Mesendoderm (in vitro differentiated cells): ENCODE results near the gene SELENON.

Source experiments
- DNase-seq: peaks from one replicate; pipeline ENCODE4 v3.0.0; 2013
- H2AK5ac ChIP-seq: 2 replicates; pipeline ENCODE4 v1.6.1; 2013; ENCODE audit warnings: low read length, inconsistent platforms
- H2BK120ac ChIP-seq: 2 replicates; pipeline ENCODE4 v1.6.1; 2013; ENCODE audit warnings: low read depth, mild to moderate bottlenecking, low read length, moderate library complexity, mixed read lengths
- H2BK15ac ChIP-seq: replicated peaks from 2 replicates; pipeline ENCODE4 v1.6.1; 2013; ENCODE audit warnings: low read depth, mild to moderate bottlenecking, moderate library complexity
- H2BK5ac ChIP-seq: 2 replicates; pipeline ENCODE4 v1.6.1; 2013; ENCODE audit warnings: low read length, inconsistent platforms
- H3K18ac ChIP-seq: 2 replicates; pipeline ENCODE4 v1.6.1; 2013; ENCODE audit warnings: mild to moderate bottlenecking, low read length, mixed read lengths
- H3K23ac ChIP-seq: one replicate; pipeline ENCODE4 v1.6.1; 2013; ENCODE audit warnings: low read length
- H3K27ac ChIP-seq: 2 replicates; pipeline ENCODE4 v1.5.1; 2013; ENCODE audit warnings: low read depth, mild to moderate bottlenecking, inconsistent platforms, low read length, moderate library complexity
- H3K27me3 ChIP-seq: 2 replicates; pipeline ENCODE4 v1.6.1; 2013; ENCODE audit warnings: low read length, control low read depth, mild to moderate bottlenecking, inconsistent platforms; ENCODE audit not compliant: insufficient read depth, poor library complexity
- H3K36me3 ChIP-seq: 2 replicates; pipeline ENCODE4 v1.6.1; 2013; ENCODE audit warnings: low read length, inconsistent platforms; ENCODE audit not compliant: control insufficient read depth, insufficient read depth
- H3K4ac ChIP-seq: one replicate; pipeline ENCODE4 v1.6.1; 2013; ENCODE audit warnings: low read depth, mild to moderate bottlenecking, low read length, moderate library complexity
- H3K4me1 ChIP-seq: 2 replicates; pipeline ENCODE4 v1.6.1; 2013; ENCODE audit warnings: low read depth, low read length, inconsistent platforms; ENCODE audit not compliant: control insufficient read depth
- H3K4me2 ChIP-seq: 2 replicates; pipeline ENCODE4 v1.6.1; 2013; ENCODE audit warnings: low read length
- H3K4me3 ChIP-seq: 2 replicates; pipeline ENCODE4 v1.5.1; 2013; ENCODE audit warnings: mild to moderate bottlenecking, low read length
- H3K56ac ChIP-seq: one replicate; pipeline ENCODE4 v1.6.1; 2013; ENCODE audit warnings: low read length
- H3K79me1 ChIP-seq: 2 replicates; pipeline ENCODE4 v1.6.1; 2013; ENCODE audit warnings: low read length, inconsistent platforms
- H3K79me2 ChIP-seq: 2 replicates; pipeline ENCODE4 v1.6.1; 2013; ENCODE audit warnings: mild to moderate bottlenecking, low read length; ENCODE audit not compliant: control insufficient read depth, insufficient read depth
- H3K9ac ChIP-seq: 2 replicates; pipeline ENCODE4 v1.6.1; 2013; ENCODE audit warnings: low read length, inconsistent platforms
- H4K5ac ChIP-seq: one replicate; pipeline ENCODE4 v1.6.1; 2013; ENCODE audit warnings: low read length
- H4K8ac ChIP-seq: one replicate; pipeline ENCODE4 v1.6.1; 2013; ENCODE audit warnings: low read depth, mild to moderate bottlenecking, control low read depth, low read length, moderate library complexity
- WGBS: extraction: QIAGEN DNeasy Blood & Tissue Kit; methylation state at CpG from one replicate; pipeline ENCODE4 v1.1.7; 2013; ENCODE audit warnings: low lambda C conversion rate, missing lambda C conversion rate; ENCODE audit not compliant: insufficient coverage; ENCODE audit errors: extremely low coverage; 5-methylcytosine and 5-hydroxymethylcytosine counted together

SELENON gene

GRCh38 chr1:25821112-25821476, 21.1 kb downstream of the SELENON start:
- H3K9ac ChIP-seq: peak overlapping the region; percentile 90
- no peak overlapping the region for H3K4ac ChIP-seq
- H3K4me2 ChIP-seq: peak overlapping the region; percentile 82
- H2BK5ac ChIP-seq: no peak overlapping the region
- no peak overlapping the region for H2BK15ac ChIP-seq
- H3K4me1 ChIP-seq: peaks cover 5% of the 10 kb centered on the region
- peaks cover 2% of the 10 kb centered on the region for H3K79me1 ChIP-seq
- H3K56ac ChIP-seq: peak overlapping the region; percentile 97
- H3K36me3 ChIP-seq: no peaks in the 10 kb centered on the region
- WGBS: no CpG with 5 or more reads among the region's 10 CpGs
- H3K18ac ChIP-seq: no peak overlapping the region
- H2BK120ac ChIP-seq: no peak overlapping the region
- no peak overlapping the region for H4K8ac ChIP-seq
- DNase-seq: no peak
- H3K27me3 ChIP-seq: no peaks in the 10 kb centered on the region
- H2AK5ac ChIP-seq: no peak overlapping the region
- peak overlapping the region; percentile 83 for H3K23ac ChIP-seq
- no peak overlapping the region for H3K4me3 ChIP-seq
- H3K27ac ChIP-seq: no peak overlapping the region
- H3K79me2 ChIP-seq: no peaks in the 10 kb centered on the region
- H4K5ac ChIP-seq: no peak overlapping the region

- H4K8ac ChIP-seq: no peak overlapping the region
- no peaks in the 10 kb centered on the region for H3K79me2 ChIP-seq
- no peaks in the 10 kb centered on the region for H3K36me3 ChIP-seq
- H3K18ac ChIP-seq: no peak overlapping the region
- no peak overlapping the region for H2BK120ac ChIP-seq
- H2AK5ac ChIP-seq: no peak overlapping the region
- no peak overlapping the region for H3K56ac ChIP-seq
- H3K79me1 ChIP-seq: peaks cover 2% of the 10 kb centered on the region
- H4K5ac ChIP-seq: no peak overlapping the region
- no peak overlapping the region for H3K4ac ChIP-seq
- peaks cover 5% of the 10 kb centered on the region for H3K4me1 ChIP-seq
- H2BK15ac ChIP-seq: no peak overlapping the region
- no peak overlapping the region for H3K27ac ChIP-seq
- no CpG with 5 or more reads among the region's 5 CpGs for WGBS
- no peak overlapping the region for H3K4me3 ChIP-seq
- H3K9ac ChIP-seq: no peak overlapping the region
- H2BK5ac ChIP-seq: no peak overlapping the region
- H3K4me2 ChIP-seq: no peak overlapping the region
- no peak overlapping the region for H3K23ac ChIP-seq
- no peak for DNase-seq
- no peaks in the 10 kb centered on the region for H3K27me3 ChIP-seq
Observed at GRCh38 chr1:25821630-25822091, 21.7 kb downstream of the SELENON start.

- Histone ChIP-seq H3K4me1 (peaks cover 3% of the 10 kb centered on the region), H2BK120ac (no peak overlapping the region), H2AK5ac (no peak overlapping the region), H2BK5ac (no peak overlapping the region), H3K4me3 (no peak overlapping the region), H3K79me1 (peaks cover 2% of the 10 kb centered on the region), H4K8ac (no peak overlapping the region), H3K4me2 (no peak overlapping the region), H2BK15ac (no peak overlapping the region), H4K5ac (no peak overlapping the region), H3K79me2 (no peaks in the 10 kb centered on the region), H3K23ac (no peak overlapping the region), H3K4ac (no peak overlapping the region), H3K56ac (no peak overlapping the region), H3K27ac (no peak overlapping the region), H3K9ac (no peak overlapping the region), H3K18ac (no peak overlapping the region), H3K36me3 (peaks cover 2% of the 10 kb centered on the region), H3K27me3 (no peaks in the 10 kb centered on the region)
- no peak for DNase-seq
- no CpG with 5 or more reads among the region's 2 CpGs for WGBS
Observed at GRCh38 chr1:25825605-25826004, 25.6 kb downstream of the SELENON start.

GRCh38 chr1:25826571-25826970, 26.6 kb downstream of the SELENON start:
- no peak overlapping the region for H2BK5ac ChIP-seq
- H3K4me3 ChIP-seq: no peak overlapping the region
- DNase-seq: no peak

GRCh38 chr1:25828491-25828890, 28.5 kb downstream of the SELENON start:
- H2AK5ac ChIP-seq: no peak overlapping the region
- no peak overlapping the region for H3K56ac ChIP-seq
- no peak overlapping the region for H2BK15ac ChIP-seq
- H3K79me1 ChIP-seq: peaks cover 5% of the 10 kb centered on the region
- H3K23ac ChIP-seq: no peak overlapping the region
- H3K4me3 ChIP-seq: no peak overlapping the region
- no peak overlapping the region for H2BK120ac ChIP-seq
- WGBS: no CpG with 5 or more reads among the region's 3 CpGs
- H3K27ac ChIP-seq: no peak overlapping the region
- no peak overlapping the region for H3K18ac ChIP-seq
- H3K79me2 ChIP-seq: no peaks in the 10 kb centered on the region
- H4K8ac ChIP-seq: no peak overlapping the region
- DNase-seq: no peak
- H3K36me3 ChIP-seq: peaks cover 2% of the 10 kb centered on the region
- no peak overlapping the region for H3K4me2 ChIP-seq
- no peak overlapping the region for H3K4ac ChIP-seq
- H3K4me1 ChIP-seq: peaks cover 9% of the 10 kb centered on the region
- H3K9ac ChIP-seq: no peak overlapping the region
- H4K5ac ChIP-seq: no peak overlapping the region
- no peaks in the 10 kb centered on the region for H3K27me3 ChIP-seq
- H2BK5ac ChIP-seq: no peak overlapping the region

More at GRCh38 chr1:25826571-25826970, 26.6 kb downstream of the SELENON start:
- Histone ChIP-seq H3K36me3 (peaks cover 2% of the 10 kb centered on the region), H3K79me2 (no peaks in the 10 kb centered on the region), H2BK120ac (no peak overlapping the region), H3K79me1 (no peaks in the 10 kb centered on the region), H3K4me2 (no peak overlapping the region), H3K9ac (no peak overlapping the region), H3K4ac (no peak overlapping the region), H2AK5ac (no peak overlapping the region), H3K18ac (no peak overlapping the region), H4K8ac (no peak overlapping the region), H3K27ac (no peak overlapping the region), H3K23ac (no peak overlapping the region), H4K5ac (no peak overlapping the region), H2BK15ac (no peak overlapping the region), H3K4me1 (no peaks in the 10 kb centered on the region), H3K27me3 (no peaks in the 10 kb centered on the region), H3K56ac (no peak overlapping the region)
- no CpG with 5 or more reads among the region's 10 CpGs for WGBS

GRCh38 chr1:25829046-25829445, 29.1 kb downstream of the SELENON start:
- no peak overlapping the region for H2BK15ac ChIP-seq
- H3K9ac ChIP-seq: no peak overlapping the region
- no peaks in the 10 kb centered on the region for H3K79me2 ChIP-seq
- H3K4me3 ChIP-seq: no peak overlapping the region
- H3K36me3 ChIP-seq: peaks cover 2% of the 10 kb centered on the region
- H3K18ac ChIP-seq: no peak overlapping the region
- no peak overlapping the region for H2BK120ac ChIP-seq
- no peak overlapping the region for H3K4ac ChIP-seq
- no peak overlapping the region for H4K5ac ChIP-seq
- H3K79me1 ChIP-seq: peaks cover 5% of the 10 kb centered on the region
- no peak overlapping the region for H3K56ac ChIP-seq
- H2AK5ac ChIP-seq: no peak overlapping the region
- H3K27me3 ChIP-seq: no peaks in the 10 kb centered on the region
- no peak overlapping the region for H3K23ac ChIP-seq
- H3K27ac ChIP-seq: no peak overlapping the region
- H3K4me1 ChIP-seq: peaks cover 9% of the 10 kb centered on the region
- WGBS: no CpG with 5 or more reads among the region's 1 CpG
- DNase-seq: no peak
- H4K8ac ChIP-seq: no peak overlapping the region
- H3K4me2 ChIP-seq: no peak overlapping the region
- H2BK5ac ChIP-seq: no peak overlapping the region
